IMR-90 (cell line): Measurements from ENCODE around the gene MYEOV. TPM values are rescaled to one million over a fixed set of nuclear protein-coding genes. Genes with fewer than 3 reads are reported as not detected.

ENCODE experiments used
- ATAC-seq: fragments of 200-7000 bp; cut with Tn5 transposase; 2 replicates; pipeline ENCODE4 v1.9.1; 2020; ENCODE audit warnings: low read depth, mild to moderate bottlenecking, moderate library complexity
- BruUV-seq: library from RNA; stranded (reverse); fragments of 400-500 nt; replicated peaks from 2 replicates; lab custom pipeline; 2021; lab: Mats Ljungman, UMichigan
- CTCF ChIA-PET: fragments of 300-600 bp; formaldehyde crosslinking; extraction: SDS; loops from one replicate; lab custom pipeline; 2021; ENCODE audit warnings: antibody characterized with exemption; lab: Yijun Ruan, JAX
- POLR2A ChIA-PET: fragments of 300-600 bp; sonication (Branson Sonifier 250); formaldehyde crosslinking; loops from one replicate; lab custom pipeline; 2022; ENCODE audit warnings: antibody characterized with exemption; ENCODE audit not compliant: unreplicated experiment; lab: Charles Lee
- DNase-seq: peaks from one replicate; pipeline ENCODE4 v3.0.0; 2013
- H2AFZ ChIP-seq: replicated peaks from 2 replicates; pipeline ENCODE3; 2013; ENCODE audit warnings: low read length, mild to moderate bottlenecking; ENCODE audit not compliant: poor library complexity
- H2AK5ac ChIP-seq: 2 replicates; pipeline ENCODE4 v1.6.1; 2013; ENCODE audit warnings: low read depth, low read length, inconsistent platforms
- H2AK9ac ChIP-seq: replicated peaks from 2 replicates; pipeline ENCODE3; 2013; ENCODE audit warnings: mild to moderate bottlenecking, low read depth, low read length, moderate library complexity; ENCODE audit not compliant: poor library complexity
- H2BK120ac ChIP-seq: 2 replicates; pipeline ENCODE4 v1.6.1; 2013; ENCODE audit warnings: low read depth, low read length, inconsistent platforms
- H2BK15ac ChIP-seq: 3 replicates; pipeline ENCODE4 v1.6.1; 2013; ENCODE audit warnings: low read depth, low read length, inconsistent platforms
- H2BK20ac ChIP-seq: 2 replicates; pipeline ENCODE4 v1.6.1; 2013; ENCODE audit warnings: low read depth, mild to moderate bottlenecking, inconsistent platforms, low read length, moderate library complexity
- H2BK5ac ChIP-seq: 2 replicates; pipeline ENCODE4 v1.6.1; 2013; ENCODE audit warnings: mild to moderate bottlenecking, low read depth, low read length, inconsistent platforms; ENCODE audit not compliant: poor library complexity, severe bottlenecking
- H3K14ac ChIP-seq: replicated peaks from 2 replicates; pipeline ENCODE4 v1.6.1; 2013; ENCODE audit warnings: low read depth, low read length, inconsistent platforms
- H3K18ac ChIP-seq: 2 replicates; pipeline ENCODE4 v1.6.1; 2013; ENCODE audit warnings: low read depth, low read length, control low read depth
- H3K23ac ChIP-seq: 2 replicates; pipeline ENCODE4 v1.6.1; 2013; ENCODE audit warnings: low read depth, low read length, inconsistent platforms
- H3K27ac ChIP-seq: 2 replicates; pipeline ENCODE4 v1.5.1; 2013; ENCODE audit warnings: mild to moderate bottlenecking, control low read depth, low read length; ENCODE audit not compliant: insufficient read depth
- H3K27me3 ChIP-seq: 2 replicates; pipeline ENCODE4 v1.6.1; 2013; ENCODE audit warnings: low read length; ENCODE audit not compliant: control insufficient read depth, insufficient read depth
- H3K36me3 ChIP-seq: 2 replicates; pipeline ENCODE4 v1.6.1; 2013; ENCODE audit warnings: low read length, mixed read lengths; ENCODE audit not compliant: control insufficient read depth, insufficient read depth
- H3K4ac ChIP-seq: 2 replicates; pipeline ENCODE4 v1.6.1; 2013; ENCODE audit warnings: low read depth, low read length, inconsistent platforms
- H3K4me1 ChIP-seq: 2 replicates; pipeline ENCODE4 v1.6.1; 2013; ENCODE audit warnings: low read length, mixed read lengths; ENCODE audit not compliant: control insufficient read depth, insufficient read depth
- H3K4me2 ChIP-seq: 2 replicates; pipeline ENCODE4 v1.6.1; 2013; ENCODE audit warnings: low read depth, mild to moderate bottlenecking, control low read depth, low read length, moderate library complexity
- H3K4me3 ChIP-seq: 2 replicates; pipeline ENCODE4 v1.5.1; 2013; ENCODE audit warnings: low read depth, mild to moderate bottlenecking, control low read depth, low read length, moderate library complexity; ENCODE audit not compliant: insufficient read depth
- H3K56ac ChIP-seq: 2 replicates; pipeline ENCODE4 v1.6.1; 2013; ENCODE audit warnings: low read length, inconsistent platforms; ENCODE audit not compliant: insufficient read depth; ENCODE audit errors: extremely low read depth
- H3K79me1 ChIP-seq, 2 experiments: 2 replicates each; pipeline ENCODE4 v1.6.1; 2013; ENCODE audit warnings: low read length in 2 of 2, inconsistent platforms in 1 of 2, low read depth in 1 of 2
- H3K9ac ChIP-seq: 2 replicates; pipeline ENCODE4 v1.6.1; 2013; ENCODE audit warnings: low read depth, low read length, control low read depth
- H3K9me1 ChIP-seq: 2 replicates; pipeline ENCODE4 v1.6.1; 2013; ENCODE audit warnings: low read length, inconsistent platforms; ENCODE audit not compliant: insufficient read depth
- H3K9me3 ChIP-seq: 2 replicates; pipeline ENCODE4 v1.6.1; 2013; ENCODE audit warnings: low read length; ENCODE audit not compliant: control insufficient read depth, insufficient read depth
- H4K20me1 ChIP-seq: 2 replicates; pipeline ENCODE4 v1.6.1; 2013; ENCODE audit warnings: low read length, inconsistent platforms; ENCODE audit not compliant: insufficient read depth
- H4K5ac ChIP-seq: 2 replicates; pipeline ENCODE4 v1.6.1; 2013; ENCODE audit warnings: mild to moderate bottlenecking, low read depth, low read length, control low read depth
- H4K8ac ChIP-seq, 2 experiments: 2 replicates each; pipeline ENCODE4 v1.6.1; 2013; ENCODE audit warnings: low read depth in 2 of 2, low read length in 2 of 2, control low read depth in 1 of 2, inconsistent platforms in 1 of 2
- H4K91ac ChIP-seq: 2 replicates; pipeline ENCODE4 v1.6.1; 2013; ENCODE audit warnings: low read depth, low read length, inconsistent platforms; ENCODE audit not compliant: insufficient read depth
- BHLHE40 ChIP-seq: fragments of 150-350 bp; IDR thresholded peaks from 2 replicates; pipeline ENCODE4 v1.6.1; 2016; ENCODE audit warnings: mild to moderate bottlenecking, low read depth, low read length
- CEBPB ChIP-seq: IDR thresholded peaks from 2 replicates; pipeline ENCODE4 v1.6.1; 2012; ENCODE audit warnings: low read depth, low read length, improper control_type of control experiment
- CHD1 ChIP-seq: IDR thresholded peaks from 2 replicates; pipeline ENCODE4 v1.6.1; 2012; ENCODE audit warnings: low read depth, low read length, improper control_type of control experiment
- CTCF ChIP-seq: conservative IDR thresholded peaks from 2 replicates; pipeline ENCODE4 v1.5.1; 2012; ENCODE audit warnings: mild to moderate bottlenecking, low read depth, low read length, improper control_type of control experiment
- ELK1 ChIP-seq: fragments of 150-350 bp; IDR thresholded peaks from 2 replicates; pipeline ENCODE4 v1.6.1; 2016; ENCODE audit warnings: low read depth, mild to moderate bottlenecking, low read length, moderate library complexity, borderline replicate concordance
- FOS ChIP-seq: fragments of 150-350 bp; IDR thresholded peaks from 2 replicates; pipeline ENCODE4 v1.6.1; 2016; ENCODE audit warnings: low read depth, low read length
- MAFK ChIP-seq: IDR thresholded peaks from 2 replicates; pipeline ENCODE4 v1.6.1; 2012; ENCODE audit warnings: low read depth, low read length, improper control_type of control experiment
- MAZ ChIP-seq: IDR thresholded peaks from 2 replicates; pipeline ENCODE4 v1.6.1; 2012; ENCODE audit warnings: low read depth, mild to moderate bottlenecking, low read length, improper control_type of control experiment, moderate library complexity, borderline replicate concordance
- MXI1 ChIP-seq: IDR thresholded peaks from 2 replicates; pipeline ENCODE4 v1.6.1; 2012; ENCODE audit warnings: low read depth, mild to moderate bottlenecking, low read length, moderate library complexity, borderline replicate concordance
- NFE2L2 ChIP-seq: fragments of 150-350 bp; IDR thresholded peaks from 2 replicates; pipeline ENCODE4 v1.6.1; 2016; ENCODE audit warnings: low read depth, mild to moderate bottlenecking, low read length
- POLR2A ChIP-seq: IDR thresholded peaks from 2 replicates; pipeline ENCODE4 v1.6.1; 2012; ENCODE audit warnings: mild to moderate bottlenecking, low read depth, low read length
- RAD21 ChIP-seq: IDR thresholded peaks from 2 replicates; pipeline ENCODE4 v1.6.1; 2012; ENCODE audit warnings: low read length, improper control_type of control experiment
- RCOR1 ChIP-seq: IDR thresholded peaks from 2 replicates; pipeline ENCODE4 v1.6.1; 2012; ENCODE audit warnings: mild to moderate bottlenecking, low read length, improper control_type of control experiment; ENCODE audit not compliant: insufficient replicate concordance
- RFX5 ChIP-seq: IDR thresholded peaks from 2 replicates; pipeline ENCODE4 v1.8.0; 2012; ENCODE audit warnings: low read depth, mild to moderate bottlenecking, low read length, moderate library complexity
- SMC3 ChIP-seq: fragments of 150-350 bp; IDR thresholded peaks from 2 replicates; pipeline ENCODE4 v1.6.1; 2016; ENCODE audit warnings: low read depth, mild to moderate bottlenecking, antibody characterized with exemption, low read length, moderate library complexity
- USF2 ChIP-seq: fragments of 150-350 bp; IDR thresholded peaks from 2 replicates; pipeline ENCODE4 v1.6.1; 2017; ENCODE audit warnings: mild to moderate bottlenecking, antibody characterized with exemption, low read length, low read depth
- WGBS, 2 experiments: methylation state at CpG; one replicate each; pipeline versions ENCODE4 v1.1.5 to v1.1.7; 2013; ENCODE audit warnings: missing lambda C conversion rate in 2 of 2; ENCODE audit not compliant: insufficient read length in 1 of 2; ENCODE audit errors: extremely low coverage in 2 of 2; 5-methylcytosine and 5-hydroxymethylcytosine counted together
- dilution Hi-C: fragments of 300-500 bp; cut with HindIII; formaldehyde crosslinking; loops from one replicate; pipeline ENCODE4 v1.14.3; 2018; ENCODE audit warnings: low sequenced_read_pairs; ENCODE audit not compliant: unreplicated experiment
- in situ Hi-C: fragments of 300-500 bp; cut with MboI; formaldehyde crosslinking; loops from 3 replicates; pipeline ENCODE4 v1.14.3; 2019; ENCODE audit warnings: low sequenced_read_pairs, inconsistent platforms, mixed read lengths
- intact Hi-C: fragments of 100-400 bp; cut with micrococcal nuclease; formaldehyde crosslinking; loops from 2 replicates; pipeline ENCODE4 v1.10.0; 2022
- polyA plus RNA-seq, 3 experiments: library from polyadenylated mRNA; depleted of rRNA; stranded (reverse); fragments of >200 nt; gene quantifications; 2 replicates each; pipeline ENCODE4 v1.2.3, GENCODE V29; 2012; ENCODE audit warnings: low replicate concordance in 1 of 3
- total RNA-seq: library from RNA; depleted of rRNA; stranded (reverse); fragments of >200 nt; gene quantifications from 2 replicates; pipeline ENCODE4 v1.2.3, GENCODE V29; 2012

The MYEOV gene
- total and polyA plus RNA-seq, 2 of the 4 experiments (the other 2 are of a cell fraction): 5.8 to 6.8 TPM

DNA sequence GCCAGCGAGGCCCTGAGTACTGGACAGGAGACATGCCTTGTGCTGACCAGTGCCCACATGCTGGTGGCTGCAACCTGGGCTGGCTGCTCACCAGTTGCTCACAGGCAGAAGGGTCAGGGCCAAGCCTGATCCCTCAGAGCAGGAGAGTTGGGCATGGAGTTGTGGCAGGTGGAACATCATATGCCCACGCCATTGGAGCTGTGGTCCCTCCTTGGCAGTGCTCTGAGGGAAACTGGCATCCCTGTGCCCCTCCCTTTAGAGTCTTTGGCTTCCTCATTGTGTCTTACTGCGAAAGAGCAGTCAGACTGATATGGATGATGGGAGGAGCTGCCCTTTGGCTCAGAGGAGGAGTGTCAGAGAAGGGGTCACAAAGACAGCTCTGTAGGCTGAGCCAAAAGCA, 3.1 kb upstream of the MYEOV start:
- H3K9ac ChIP-seq: no peak overlapping the region
- H3K14ac ChIP-seq: no peak overlapping the region
- H2BK5ac ChIP-seq: no peak overlapping the region
- in situ Hi-C loops (no loop called here), dilution Hi-C loops (no loop called here), intact Hi-C loops (loop anchor here (10.0 kb wide), 1 partner anchor 156 kb away; no protein-coding TSS in a partner anchor)
- no peak overlapping the region for H3K23ac ChIP-seq
- H4K5ac ChIP-seq: no peak overlapping the region
- H3K27me3 ChIP-seq: no peaks in the 10 kb centered on the region
- DNase-seq (no peak), ATAC-seq (no peak)
- H3K79me1 ChIP-seq: no peaks in the 10 kb centered on the region
- BruUV-seq: no TSS peak
- H3K36me3 ChIP-seq: no peaks in the 10 kb centered on the region
- no peak overlapping the region for H4K91ac ChIP-seq
- H2BK20ac ChIP-seq: no peak overlapping the region
- no peak overlapping the region for H2AFZ ChIP-seq
- TF ChIP-seq MXI1: no peak
- TF ChIP-seq MAFK: no peak
- TF ChIP-seq NFE2L2: no peak
- TF ChIP-seq RFX5: no peak
- no peak for TF ChIP-seq CEBPB
- TF ChIP-seq USF2: no peak
- TF ChIP-seq BHLHE40: no peak
- no peak for TF ChIP-seq SMC3
- TF ChIP-seq ELK1: no peak
- no peak for TF ChIP-seq MAZ
- TF ChIP-seq RCOR1: no peak
- no peak for TF ChIP-seq RAD21
- TF ChIP-seq CTCF: no peak
- TF ChIP-seq POLR2A: no peak
- TF ChIP-seq FOS: no peak
- no peak for TF ChIP-seq CHD1
- peak overlapping the region; percentile 27; the same call in 1 of the 2 replicates for H2AK5ac ChIP-seq
- H3K4ac ChIP-seq: no peak overlapping the region
- H3K4me3 ChIP-seq: no peak overlapping the region
- no peaks in the 10 kb centered on the region for H3K9me3 ChIP-seq
- no peak overlapping the region for H3K18ac ChIP-seq
- no peak overlapping the region for H4K8ac ChIP-seq
- H2BK120ac ChIP-seq: no peak overlapping the region
- H3K56ac ChIP-seq: no peak overlapping the region
- H2AK9ac ChIP-seq: no peak overlapping the region
- no peaks in the 10 kb centered on the region for H3K4me1 ChIP-seq
- no peaks in the 10 kb centered on the region for H4K20me1 ChIP-seq
- ChIA-PET CTCF (no interaction called here), POLR2A (no interaction called here)
- H3K9me1 ChIP-seq: no peaks in the 10 kb centered on the region; the same call in none of the 2 replicates
- no peak overlapping the region for H3K27ac ChIP-seq
- H3K4me2 ChIP-seq: no peak overlapping the region
- no peak overlapping the region for H2BK15ac ChIP-seq
- WGBS, 2 experiments: 90% methylated on average over 3 of the region's 3 CpGs; no CpG with 5 or more reads in 1 of the 2 experiments
